C4-2B (cell line): ENCODE measurements around the gene ZNF830.

Experiments
- ZFX ChIP-seq: fragments of 450-650 bp; IDR thresholded peaks from 2 replicates; pipeline ENCODE4 v1.6.1; 2017
- TF ChIP-seq, protein P1 (sequence below): fragments of 450-650 bp; conservative IDR thresholded peaks from 2 replicates; pipeline ENCODE4 v1.5.1; 2017; ENCODE audit warnings: mild to moderate bottlenecking

- TF ChIP-seq, protein P1, sequence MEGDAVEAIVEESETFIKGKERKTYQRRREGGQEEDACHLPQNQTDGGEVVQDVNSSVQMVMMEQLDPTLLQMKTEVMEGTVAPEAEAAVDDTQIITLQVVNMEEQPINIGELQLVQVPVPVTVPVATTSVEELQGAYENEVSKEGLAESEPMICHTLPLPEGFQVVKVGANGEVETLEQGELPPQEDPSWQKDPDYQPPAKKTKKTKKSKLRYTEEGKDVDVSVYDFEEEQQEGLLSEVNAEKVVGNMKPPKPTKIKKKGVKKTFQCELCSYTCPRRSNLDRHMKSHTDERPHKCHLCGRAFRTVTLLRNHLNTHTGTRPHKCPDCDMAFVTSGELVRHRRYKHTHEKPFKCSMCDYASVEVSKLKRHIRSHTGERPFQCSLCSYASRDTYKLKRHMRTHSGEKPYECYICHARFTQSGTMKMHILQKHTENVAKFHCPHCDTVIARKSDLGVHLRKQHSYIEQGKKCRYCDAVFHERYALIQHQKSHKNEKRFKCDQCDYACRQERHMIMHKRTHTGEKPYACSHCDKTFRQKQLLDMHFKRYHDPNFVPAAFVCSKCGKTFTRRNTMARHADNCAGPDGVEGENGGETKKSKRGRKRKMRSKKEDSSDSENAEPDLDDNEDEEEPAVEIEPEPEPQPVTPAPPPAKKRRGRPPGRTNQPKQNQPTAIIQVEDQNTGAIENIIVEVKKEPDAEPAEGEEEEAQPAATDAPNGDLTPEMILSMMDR, result no peak
- no peak for TF ChIP-seq ZFX
Observed at GRCh38 chr17:34974179-34974578, 12.8 kb downstream of the ZNF830 start.
